K562 (cell line): Measurements from ENCODE around the gene SLC25A20. TPM values are rescaled to one million over a fixed set of nuclear protein-coding genes. Genes with fewer than 3 reads are reported as not detected.

Experiments
- ATAC-seq: fragments of 200-7000 bp; cut with Tn5 transposase; 3 replicates; pipeline ENCODE4 v1.9.1; 2020; ENCODE audit warnings: moderate library complexity
- BruUV-seq: library from RNA; stranded (reverse); fragments of 400-500 nt; replicated peaks from 2 replicates; lab custom pipeline; 2021; lab: Mats Ljungman, UMichigan
- CTCF ChIA-PET: fragments of 300-600 bp; formaldehyde crosslinking; extraction: SDS; loops from one replicate; lab custom pipeline; 2021; ENCODE audit warnings: low intra/inter-chr PET ratio; lab: Yijun Ruan, JAX
- POLR2A ChIA-PET: fragments of 300-600, 350-650 bp; sonication (Branson Sonifier 250); formaldehyde crosslinking; extraction: SDS; loops from one replicate; lab custom pipeline; 2021; ENCODE audit warnings: antibody characterized with exemption, inconsistent platforms; lab: Yijun Ruan, JAX
- DNase-seq, 4 experiments: peaks; one replicate each; pipeline versions ENCODE4 v3.0.0 to v3.0.0-alpha.2; 2011 to 2018; ENCODE audit warnings: low spot score in 3 of 4, mixed read lengths in 3 of 4; ENCODE audit errors: extremely low read depth in 1 of 4
- FAIRE-seq: peaks from 2 replicates; lab custom pipeline; 2011; peaks lifted over from hg19 to GRCh38; lab: Jason Lieb, UNC
- H2AFZ ChIP-seq: 2 replicates; pipeline ENCODE4 v1.6.0; 2011; ENCODE audit warnings: low read depth, low read length, control low read depth, inconsistent platforms
- H3K27ac ChIP-seq: fragments of 200-600 bp; 3 replicates; pipeline ENCODE4 v1.8.0; 2011; ENCODE audit warnings: low read depth, mild to moderate bottlenecking, control low read depth, inconsistent platforms, low read length, moderate library complexity, mixed read lengths; ENCODE audit errors: extremely low read depth
- H3K27me3 ChIP-seq, 2 experiments: fragments of 300-600 bp in 1 of 2; 2 replicates in 1 of 2; 3 replicates in 1 of 2; pipeline versions ENCODE4 v1.6.0 to v1.8.0; 2011; ENCODE audit warnings: inconsistent platforms in 2 of 2, low read length in 2 of 2, mild to moderate bottlenecking in 1 of 2, mixed read lengths in 1 of 2, moderate library complexity in 1 of 2; ENCODE audit not compliant: control insufficient read depth in 2 of 2, insufficient read depth in 2 of 2
- H3K36me3 ChIP-seq: fragments of 300-600 bp; 3 replicates; pipeline ENCODE4 v1.8.0; 2011; ENCODE audit warnings: mild to moderate bottlenecking, low read length, inconsistent platforms; ENCODE audit not compliant: control insufficient read depth, insufficient read depth
- H3K4me1 ChIP-seq, 2 experiments: fragments of 200-600 bp in 1 of 2; replicated peaks in 1 of 2; 2 replicates in 1 of 2; 3 replicates in 1 of 2; pipeline versions ENCODE4 v1.5.1 to v1.8.0; 2011; ENCODE audit warnings: inconsistent platforms in 2 of 2, low read length in 2 of 2, mild to moderate bottlenecking in 1 of 2, mixed read lengths in 1 of 2, moderate library complexity in 1 of 2; ENCODE audit not compliant: control insufficient read depth in 2 of 2, insufficient read depth in 2 of 2
- H3K4me2 ChIP-seq: 2 replicates; pipeline ENCODE4 v1.6.1; 2011; ENCODE audit warnings: low read length, control low read depth, inconsistent platforms, mixed read lengths; ENCODE audit not compliant: insufficient read depth
- H3K4me3 ChIP-seq: fragments of 200-600 bp; sonication (generic), shearing (Covaris generic); 2 replicates; pipeline ENCODE4 v1.5.1; 2016; ENCODE audit warnings: control low read depth, inconsistent platforms
- H3K79me2 ChIP-seq: fragments of 200-600 bp; 3 replicates; pipeline ENCODE4 v1.8.0; 2011; ENCODE audit warnings: low read length, inconsistent platforms; ENCODE audit not compliant: control insufficient read depth, insufficient read depth
- H3K9ac ChIP-seq, 2 experiments: 2 replicates each; pipeline versions ENCODE4 v1.6.0 to v1.6.1; 2011; ENCODE audit warnings: low read depth in 2 of 2, low read length in 2 of 2, control low read depth in 1 of 2, inconsistent platforms in 1 of 2, mild to moderate bottlenecking in 1 of 2, mixed read lengths in 1 of 2; ENCODE audit not compliant: insufficient read depth in 1 of 2
- H3K9me1 ChIP-seq: one replicate; pipeline ENCODE4 v1.6.0; 2011; ENCODE audit warnings: inconsistent platforms, mild to moderate bottlenecking, low read length, moderate library complexity; ENCODE audit not compliant: control insufficient read depth, insufficient read depth
- H3K9me3 ChIP-seq: replicated peaks from 2 replicates; pipeline ENCODE4 v1.5.1; 2011; ENCODE audit warnings: low read depth, low read length, inconsistent platforms; ENCODE audit not compliant: control insufficient read depth, insufficient read depth
- H4K20me1 ChIP-seq: replicated peaks from 2 replicates; pipeline ENCODE4 v1.6.1; 2011; ENCODE audit warnings: low read length, inconsistent platforms, mixed read lengths; ENCODE audit not compliant: control insufficient read depth, insufficient read depth
- FOXK1 ChIP-seq: sonication (generic); formaldehyde crosslinking; IDR thresholded peaks from 2 replicates; pipeline ENCODE4 v1.8.0; 2022; ENCODE audit warnings: missing genetic modification reagents, mild to moderate bottlenecking, borderline replicate concordance
- HOXB6 ChIP-seq: fragments of 250-450 bp; sonication (Bioruptor Pico); IDR thresholded peaks from 2 replicates; pipeline ENCODE4 v1.5.1; 2022; ENCODE audit warnings: mild to moderate bottlenecking, borderline replicate concordance
- HSF4 ChIP-seq: fragments of 250-450 bp; sonication (Bioruptor Pico); IDR thresholded peaks from 2 replicates; pipeline ENCODE4 v2.1.2; 2022; ENCODE audit warnings: mild to moderate bottlenecking, moderate library complexity, borderline replicate concordance
- KAT2B ChIP-seq: IDR thresholded peaks from one replicate; pipeline ENCODE4 v1.6.1; 2012; ENCODE audit warnings: low read depth, mild to moderate bottlenecking, control low read depth, inconsistent platforms, low read length, moderate library complexity
- MAFF ChIP-seq: IDR thresholded peaks from 2 replicates; pipeline ENCODE4 v1.6.1; 2012; ENCODE audit warnings: low read length, improper control_type of control experiment
- MAFG ChIP-seq: fragments of 450-650 bp; conservative IDR thresholded peaks from 2 replicates; pipeline ENCODE4 v1.6.1; 2016; ENCODE audit warnings: missing genetic modification characterization, missing compliant biosample characterization
- MBD2 ChIP-seq: sonication (generic); IDR thresholded peaks from 2 replicates; pipeline ENCODE4 v1.6.1; 2016; ENCODE audit warnings: low read depth, borderline replicate concordance
- NFE2 ChIP-seq: IDR thresholded peaks from 2 replicates; pipeline ENCODE4 v1.6.1; 2014; ENCODE audit warnings: antibody characterized with exemption, low read depth
- NFIX ChIP-seq: fragments of 250-450 bp; sonication (Bioruptor Pico); IDR thresholded peaks from 2 replicates; pipeline ENCODE4 v1.4.0; 2020; ENCODE audit warnings: low read depth, mild to moderate bottlenecking, moderate library complexity
- PCBP1 ChIP-seq: fragments of 200-400 bp; formaldehyde crosslinking; IDR thresholded peaks from 2 replicates; pipeline ENCODE4 v1.6.1; 2018; ENCODE audit warnings: mild to moderate bottlenecking, low read depth, low read length; ENCODE audit not compliant: poor library complexity, severe bottlenecking
- SPI1 ChIP-seq: IDR thresholded peaks from 2 replicates; pipeline ENCODE4 v1.6.1; 2011; ENCODE audit warnings: low read depth, low read length, control low read depth, borderline replicate concordance
- ZNF133 ChIP-seq: fragments of 250-450 bp; sonication (Bioruptor Pico); IDR thresholded peaks from 2 replicates; pipeline ENCODE4 v1.4.0; 2020; ENCODE audit warnings: mild to moderate bottlenecking
- ZNF224 ChIP-seq: sonication (generic); formaldehyde crosslinking; IDR thresholded peaks from 2 replicates; pipeline ENCODE4 v1.8.0; 2022; ENCODE audit warnings: mild to moderate bottlenecking, missing genetic modification reagents
- ZNF239 ChIP-seq: fragments of 250-450 bp; sonication (Bioruptor Pico); IDR thresholded peaks from 2 replicates; pipeline ENCODE4 v1.4.0; 2020; ENCODE audit warnings: mild to moderate bottlenecking
- ZNF280A ChIP-seq: fragments of 450-650 bp; IDR thresholded peaks from 2 replicates; pipeline ENCODE4 v1.6.1; 2018; ENCODE audit warnings: mild to moderate bottlenecking, low read depth; ENCODE audit not compliant: partially characterized antibody
- ZNF316 ChIP-seq: fragments of 450-650 bp; IDR thresholded peaks from 2 replicates; pipeline ENCODE4 v1.6.1; 2016
- ZNF449 ChIP-seq: fragments of 250-450 bp; sonication (Bioruptor Pico); IDR thresholded peaks from 2 replicates; pipeline ENCODE4 v1.8.0; 2022; ENCODE audit warnings: moderate library complexity, mild to moderate bottlenecking, inconsistent platforms
- ZNF668 ChIP-seq: fragments of 250-450 bp; sonication (Bioruptor Pico); IDR thresholded peaks from 2 replicates; pipeline ENCODE4 v1.8.0; 2022; ENCODE audit warnings: mild to moderate bottlenecking, inconsistent platforms
- ZNF766 ChIP-seq: fragments of 200-800 bp; sonication (Bioruptor generic); conservative IDR thresholded peaks from 2 replicates; pipeline ENCODE4 v1.6.1; 2016; ENCODE audit warnings: missing genetic modification characterization, missing compliant biosample characterization
- WGBS: fragments of 100-300 bp; shearing (Covaris generic); methylation state at CpG from one replicate; pipeline ENCODE4 v1.1.6; 2016; ENCODE audit warnings: low coverage, mixed read lengths; ENCODE audit not compliant: insufficient coverage; ENCODE audit errors: missing lambda C conversion rate; 5-methylcytosine and 5-hydroxymethylcytosine counted together
- in situ Hi-C: fragments of 300-500 bp; cut with MboI; formaldehyde crosslinking; loops from 4 replicates; pipeline ENCODE4 v1.15.0; 2018; ENCODE audit warnings: inconsistent platforms, mixed read lengths
- intact Hi-C: fragments of 100-400 bp; cut with micrococcal nuclease; formaldehyde crosslinking; loops from 2 replicates; pipeline ENCODE4 v1.14.2; 2022
- polyA plus RNA-seq, 8 experiments: library from polyadenylated mRNA; depleted of rRNA in 4 of 8; stranded (reverse) in 5 of 8; unstranded in 3 of 8; fragments of >200 nt; fragmentation: Nextera tagmentation in 2 of 8; fragmentation: Illumina TruSeq in 1 of 8; extraction: Ambion mirVana in 2 of 8; extraction: Trizol in 1 of 8; gene quantifications; 2 replicates each; pipeline versions ENCODE4 v1.2.1 to v1.2.3, GENCODE V29; 2011 to 2014; ENCODE audit warnings: inconsistent platforms in 1 of 8, missing spikeins in 1 of 8
- total RNA-seq, 7 experiments: library from RNA; depleted of rRNA in 6 of 7; stranded (reverse); fragments of >200 nt in 6 of 7; fragmentation: Illumina TruSeq in 2 of 7; extraction: Trizol in 2 of 7; gene quantifications; 2 replicates each; pipeline versions ENCODE4 v1.2.1 to v1.2.3, GENCODE V29; 2011 to 2021; ENCODE audit warnings: low replicate concordance in 1 of 7

Gene SLC25A20
- total and polyA plus RNA-seq, 9 of the 15 experiments (the other 6 are each of a cell fraction or from before 2014, with no cell fraction given): 14.3 to 48.1 (median 21.6) TPM

GRCh38 chr3:48897460-48898376 is 964 bp downstream of the SLC25A20 start (continued):
- TF ChIP-seq NFE2: peak; percentile 46
- TF ChIP-seq ZNF316: 0 out of 2 replicates have a peak, but pooled peaks have one; percentile 16
- TF ChIP-seq SPI1: peak; percentile 44

GRCh38 chr3:48896936-48897335 is 1.7 kb downstream of the SLC25A20 start:
- Histone ChIP-seq H3K27me3 (no peaks in the 10 kb centered on the region), H3K79me2 (peaks cover 13% of the 10 kb centered on the region; the same call in 2 of the 3 replicates), H3K27ac (no peak overlapping the region), H4K20me1 (no peaks in the 10 kb centered on the region), H3K9me3 (no peaks in the 10 kb centered on the region), H2AFZ (no peak overlapping the region), H3K9me1 (no peaks in the 10 kb centered on the region), H3K4me2 (no peak overlapping the region), H3K9ac (no peak overlapping the region), H3K4me1 (peaks cover 7 to 12% of the 10 kb centered on the region in 2 experiments; a peak in 3 of 5 replicates), H3K36me3 (no peaks in the 10 kb centered on the region), H3K4me3 (no peak overlapping the region)
- ChIA-PET POLR2A (interaction anchor here (0.6 to 2.5 kb wide), 2 partner anchors 20 to 22 kb away, joined by 3 to 8 read pairs; partner anchors contain the start of gene ARIH2), CTCF (interaction anchor here (0.5 kb wide), 1 partner anchor 39 kb away, joined by 4 read pairs; no protein-coding TSS in a partner anchor)
- BruUV-seq: no TSS peak
- WGBS: 68% methylated on average over 2 of the region's 2 CpGs
- DNase-seq (no peak), ATAC-seq (no peak), FAIRE-seq (no peak)
- in situ Hi-C loops (no loop called here), intact Hi-C loops (loop anchor here (5.0 kb wide), 1 partner anchor 50 kb away; the partner anchor contains the start of gene PRKAR2A)
- TF ChIP-seq HOXB6 (CRISPR knock-in tag) (no peak), ZNF668 (no peak), ZNF280A (no peak), ZNF224 (CRISPR knock-in tag) (no peak), KAT2B (no peak), MAFF (peak; percentile 67), HSF4 (CRISPR knock-in tag) (no peak), ZNF133 (no peak), MAFG (tag) (0 out of 2 replicates have a peak, but pooled peaks have one; percentile 35), PCBP1 (no peak), ZNF239 (no peak), NFIX (CRISPR knock-in tag) (no peak), ZNF766 (CRISPR knock-in tag) (no peak), FOXK1 (CRISPR knock-in tag) (no peak), ZNF449 (CRISPR knock-in tag) (no peak), MBD2 (no peak)
